HepG2 (cell line): Measurements from ENCODE around the gene OOSP3. TPM values are rescaled to one million over a fixed set of nuclear protein-coding genes. Genes with fewer than 3 reads are reported as not detected.

Source experiments
- ATAC-seq: fragments of 200-7000 bp; cut with Tn5 transposase; 3 replicates; pipeline ENCODE4 v1.9.1; 2020; ENCODE audit warnings: mild to moderate bottlenecking, moderate library complexity
- BruUV-seq: library from RNA; stranded (reverse); fragments of 400-500 nt; replicated peaks from 2 replicates; lab custom pipeline; 2021; lab: Mats Ljungman, UMichigan
- CTCF ChIA-PET: fragments of 300-600 bp; formaldehyde crosslinking; extraction: SDS; loops from one replicate; lab custom pipeline; 2021; ENCODE audit warnings: low total read pairs, inconsistent platforms, low intra/inter-chr PET ratio; lab: Yijun Ruan, JAX
- POLR2A ChIA-PET: fragments of 350-600 bp; sonication (Branson Sonifier 250); formaldehyde crosslinking; loops from one replicate; lab custom pipeline; 2020; ENCODE audit warnings: antibody characterized with exemption, inconsistent platforms; lab: Yijun Ruan, JAX
- DNase-seq: peaks from one replicate; pipeline ENCODE4 v3.0.0-alpha.2; 2015; ENCODE audit warnings: low spot score
- FAIRE-seq: peaks from 3 replicates; lab custom pipeline; 2011; peaks lifted over from hg19 to GRCh38; lab: Jason Lieb, UNC
- H2AFZ ChIP-seq: one replicate; pipeline ENCODE4 v1.6.1; 2011; ENCODE audit warnings: low read length, inconsistent platforms
- H3K27ac ChIP-seq: fragments of 300-600 bp; 3 replicates; pipeline ENCODE4 v1.8.0; 2011; ENCODE audit warnings: mixed run types, mild to moderate bottlenecking, mixed read lengths, low read length, inconsistent platforms; ENCODE audit not compliant: insufficient read depth; ENCODE audit errors: extremely low read length
- H3K27me3 ChIP-seq, 2 experiments: fragments of 200-600 bp in 1 of 2; 2 replicates in 1 of 2; 3 replicates in 1 of 2; pipeline versions ENCODE4 v1.6.0 to v1.8.0; 2011; ENCODE audit warnings: low read length in 2 of 2, mild to moderate bottlenecking in 2 of 2, moderate library complexity in 2 of 2, inconsistent platforms in 1 of 2; ENCODE audit not compliant: insufficient read depth in 2 of 2, control insufficient read depth in 1 of 2
- H3K36me3 ChIP-seq, 2 experiments: fragments of 200-600 bp in 1 of 2; replicated peaks in 1 of 2; 2 replicates in 1 of 2; 3 replicates in 1 of 2; pipeline versions ENCODE4 v1.5.1 to v1.8.0; 2011; ENCODE audit warnings: low read length in 2 of 2, inconsistent platforms in 1 of 2; ENCODE audit not compliant: insufficient read depth in 2 of 2, control insufficient read depth in 1 of 2
- H3K4me1 ChIP-seq: 2 replicates; pipeline ENCODE4 v1.5.1; 2012; ENCODE audit warnings: low read length, inconsistent platforms; ENCODE audit not compliant: insufficient read depth
- H3K4me2 ChIP-seq: 2 replicates; pipeline ENCODE4 v1.6.0; 2011; ENCODE audit warnings: low read depth, low read length, inconsistent platforms
- H3K4me3 ChIP-seq, 3 experiments: fragments of 200-600 bp in 1 of 3; sonication (generic), shearing (Covaris generic) in 1 of 3; replicated peaks in 1 of 3; 2 replicates each; pipeline ENCODE4 v1.5.1; 2011 to 2016; ENCODE audit warnings: low read length in 3 of 3, inconsistent platforms in 2 of 3, low read depth in 2 of 3, mild to moderate bottlenecking in 2 of 3, control low read depth in 1 of 3, mixed read lengths in 1 of 3; ENCODE audit not compliant: insufficient read depth in 1 of 3
- H3K79me2 ChIP-seq: one replicate; pipeline ENCODE4 v1.6.1; 2011; ENCODE audit warnings: low read length, inconsistent platforms; ENCODE audit not compliant: insufficient read depth
- H3K9ac ChIP-seq: 2 replicates; pipeline ENCODE4 v1.6.0; 2011; ENCODE audit warnings: mild to moderate bottlenecking, low read depth, low read length, inconsistent platforms; ENCODE audit not compliant: insufficient read depth
- H3K9me3 ChIP-seq: 2 replicates; pipeline ENCODE4 v1.5.1; 2012; ENCODE audit warnings: mild to moderate bottlenecking, low read length
- H4K20me1 ChIP-seq: 2 replicates; pipeline ENCODE4 v1.6.0; 2011; ENCODE audit warnings: inconsistent platforms, mild to moderate bottlenecking, low read length, moderate library complexity; ENCODE audit not compliant: insufficient read depth
- ATF7 ChIP-seq, 2 experiments: fragments of 450-650 bp in 1 of 2; sonication (generic) in 1 of 2; formaldehyde crosslinking in 1 of 2; IDR thresholded peaks; 2 replicates each; pipeline versions ENCODE4 v1.4.0 to v1.6.1; 2016 to 2020; ENCODE audit warnings: antibody characterized with exemption in 1 of 2, mild to moderate bottlenecking in 1 of 2, missing genetic modification reagents in 1 of 2
- BHLHE40 ChIP-seq: IDR thresholded peaks from 2 replicates; pipeline ENCODE4 v1.6.1; 2011; ENCODE audit warnings: low read length, improper control_type of control experiment
- ERF ChIP-seq: IDR thresholded peaks from 2 replicates; pipeline ENCODE4 v1.6.1; 2018; ENCODE audit warnings: missing biosample characterization, missing genetic modification reagents
- KMT2B ChIP-seq: IDR thresholded peaks from 2 replicates; pipeline ENCODE4 v1.6.1; 2016; ENCODE audit warnings: missing genetic modification reagents, missing compliant biosample characterization
- NFKBIZ ChIP-seq: IDR thresholded peaks from 2 replicates; pipeline ENCODE4 v1.6.1; 2018; ENCODE audit warnings: missing genetic modification reagents, missing compliant biosample characterization
- NR1H2 ChIP-seq: sonication (generic); formaldehyde crosslinking; IDR thresholded peaks from 2 replicates; pipeline ENCODE4 v1.8.1; 2022; ENCODE audit warnings: low read depth, missing genetic modification reagents, borderline replicate concordance
- NRL ChIP-seq: sonication (generic); formaldehyde crosslinking; IDR thresholded peaks from 2 replicates; pipeline ENCODE4 v1.5.0; 2020; ENCODE audit warnings: missing genetic modification reagents, mild to moderate bottlenecking, moderate library complexity, borderline replicate concordance
- PHF20 ChIP-seq: sonication (generic); formaldehyde crosslinking; IDR thresholded peaks from 2 replicates; pipeline ENCODE4 v1.5.0; 2020; ENCODE audit warnings: mild to moderate bottlenecking, missing genetic modification reagents
- RCOR2 ChIP-seq: IDR thresholded peaks from 2 replicates; pipeline ENCODE4 v1.6.1; 2016; ENCODE audit warnings: missing biosample characterization, missing genetic modification reagents
- TARDBP ChIP-seq: sonication (generic); formaldehyde crosslinking; IDR thresholded peaks from 2 replicates; pipeline ENCODE4 v1.8.0; 2022; ENCODE audit warnings: mild to moderate bottlenecking, missing genetic modification reagents
- TBL1XR1 ChIP-seq: fragments of 150-350 bp; IDR thresholded peaks from 2 replicates; pipeline ENCODE4 v1.6.1; 2014; ENCODE audit warnings: borderline replicate concordance, low read length; ENCODE audit not compliant: partially characterized antibody
- YEATS4 ChIP-seq: sonication (generic); formaldehyde crosslinking; IDR thresholded peaks from 2 replicates; pipeline ENCODE4 v1.4.0; 2020; ENCODE audit warnings: missing genetic modification reagents, borderline replicate concordance
- ZBTB49 ChIP-seq: sonication (generic); formaldehyde crosslinking; IDR thresholded peaks from 2 replicates; pipeline ENCODE4 v1.4.0; 2020; ENCODE audit warnings: missing genetic modification reagents, borderline replicate concordance
- ZNF205 ChIP-seq: IDR thresholded peaks from 2 replicates; pipeline ENCODE4 v1.6.1; 2018; ENCODE audit warnings: missing biosample characterization, missing genetic modification reagents
- ZNF382 ChIP-seq: sonication (generic); formaldehyde crosslinking; IDR thresholded peaks from 2 replicates; pipeline ENCODE4 v1.5.0; 2020; ENCODE audit warnings: missing genetic modification reagents, mild to moderate bottlenecking, borderline replicate concordance
- in situ Hi-C: cut with HindIII; loops from 2 replicates; pipeline ENCODE4 v1.10.0; 2017; ENCODE audit warnings: low pct_unique_long_range_greater_than_20kb; ENCODE audit not compliant: extremely low pct_ligation_motif_present
- intact Hi-C: fragments of 100-400 bp; cut with micrococcal nuclease; formaldehyde crosslinking; loops from one replicate; pipeline ENCODE4 v1.10.0; 2022; ENCODE audit not compliant: unreplicated experiment
- polyA plus RNA-seq, 8 experiments: library from polyadenylated mRNA; depleted of rRNA in 3 of 8; stranded (reverse) in 7 of 8; unstranded in 1 of 8; fragments of >200 nt; fragmentation: Illumina TruSeq in 4 of 8; extraction: Trizol in 4 of 8; gene quantifications; 2 replicates each; pipeline versions ENCODE4 v1.2.1 to v1.2.3, GENCODE V29; 2011 to 2016; ENCODE audit warnings: low read depth in 4 of 8, missing spikeins in 1 of 8, mixed read lengths in 1 of 8; ENCODE audit not compliant: insufficient read depth in 1 of 8
- total RNA-seq, 5 experiments: library from RNA; depleted of rRNA; stranded (reverse); fragments of >200 nt; fragmentation: Illumina TruSeq; extraction: Trizol; gene quantifications; 2 replicates each; pipeline ENCODE4 v1.2.3, GENCODE V29; 2016; ENCODE audit warnings: low read depth in 1 of 5

Gene OOSP3
- total and polyA plus RNA-seq, 2 of the 13 experiments (the other 11 are each of a cell fraction or from before 2014, with no cell fraction given): not detected

GRCh38 chr11:59877325-59877724, 1.3 kb upstream of the OOSP3 start:
- Histone ChIP-seq H4K20me1 (no peaks in the 10 kb centered on the region), H3K27me3 (no peaks in the 10 kb centered on the region), H3K79me2 (no peaks in the 10 kb centered on the region), H2AFZ (no peak overlapping the region), H3K4me2 (no peak overlapping the region), H3K27ac (no peak overlapping the region), H3K4me3 (no peak overlapping the region), H3K9me3 (no peaks in the 10 kb centered on the region), H3K4me1 (peaks cover 10% of the 10 kb centered on the region), H3K9ac (no peak overlapping the region), H3K36me3 (no peaks in the 10 kb centered on the region)
- DNase-seq (no peak), FAIRE-seq (no peak), ATAC-seq (no peak)
- in situ Hi-C loops (no loop called here), intact Hi-C loops (no loop called here)
- CTCF ChIA-PET: no interaction called here
- TF ChIP-seq PHF20 (CRISPR knock-in tag): no peak
- POLR2A ChIA-PET: no interaction called here
- no TSS peak for BruUV-seq

- Histone ChIP-seq H3K4me1 (peaks cover 10% of the 10 kb centered on the region), H3K27ac (no peak overlapping the region), H3K9ac (no peak overlapping the region), H3K27me3 (no peaks in the 10 kb centered on the region), H3K79me2 (no peaks in the 10 kb centered on the region), H3K9me3 (no peaks in the 10 kb centered on the region), H3K4me3 (no peak overlapping the region), H4K20me1 (no peaks in the 10 kb centered on the region), H3K4me2 (no peak overlapping the region), H3K36me3 (no peaks in the 10 kb centered on the region), H2AFZ (no peak overlapping the region)
- TF ChIP-seq ZNF382 (CRISPR knock-in tag) (no peak), RCOR2 (CRISPR knock-in tag) (no peak), NFKBIZ (CRISPR knock-in tag) (no peak), BHLHE40 (no peak), ZNF205 (CRISPR knock-in tag) (no peak), KMT2B (CRISPR knock-in tag) (no peak), TBL1XR1 (no peak), ERF (no peak), NR1H2 (CRISPR knock-in tag) (no peak), ATF7 (IDR thresholded peaks at IDR 0.05) (no peak), ATF7 (CRISPR knock-in tag; IDR thresholded peaks at IDR 0.05) (no peak), TARDBP (CRISPR knock-in tag) (no peak), NRL (no peak), ZBTB49 (CRISPR knock-in tag) (no peak), YEATS4 (CRISPR knock-in tag) (no peak)
- ATAC-seq (no peak), DNase-seq (no peak), FAIRE-seq (no peak)
- CTCF ChIA-PET: no interaction called here
- BruUV-seq: no TSS peak
- in situ Hi-C loops (no loop called here), intact Hi-C loops (no loop called here)
- POLR2A ChIA-PET: no interaction called here
Measured at GRCh38 chr11:59877784-59878183, 798 bp upstream of the OOSP3 start.
